Measurements from ENCODE around the gene DGKG.
A peak's percentile ranks its signal among the peaks of the same experiment; 100 is the strongest.

Gene DGKG

GRCh38 chr3:186281176-186281575 is 80.9 kb downstream of the DGKG start:
- DNase-seq (ENCODE audit: insufficient read length, low spot score), result no peak
- FAIRE-seq, result no peak

- DNase-seq (ENCODE audit: insufficient read length, low spot score), result no peak
- FAIRE-seq, result no peak
Observed at GRCh38 chr3:186280737-186281136, 81.3 kb downstream of the DGKG start.

DNA sequence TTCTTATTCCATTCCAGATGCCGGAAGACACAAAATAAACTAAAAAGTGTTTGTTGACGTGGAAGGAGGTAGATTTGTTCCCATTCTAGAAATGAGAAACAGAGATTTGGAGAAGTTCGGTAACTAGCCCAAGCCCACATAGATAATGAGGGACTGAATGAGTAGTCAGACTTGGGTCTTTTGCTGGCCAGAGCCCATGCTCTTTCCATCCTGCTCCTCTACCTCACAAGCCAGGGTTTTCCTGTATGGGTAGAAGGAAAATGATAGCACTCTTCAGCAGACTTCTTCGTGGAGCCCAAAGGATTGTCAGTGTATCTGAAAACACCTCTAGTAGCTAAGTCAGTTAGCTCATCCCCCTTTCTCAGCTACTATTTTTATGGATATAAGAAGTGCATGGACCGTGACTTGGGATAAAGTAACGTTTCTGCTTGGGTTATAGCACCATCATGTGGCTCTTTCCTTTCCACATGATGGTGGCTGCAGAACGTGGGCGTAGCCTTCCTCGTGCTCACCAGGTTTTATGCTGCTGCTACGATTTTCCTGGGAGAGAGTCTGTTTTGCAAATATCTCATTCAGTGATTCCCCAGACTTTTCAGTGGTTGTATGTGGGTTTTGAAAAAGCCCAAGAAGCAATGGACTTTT is 84.6 kb downstream of the DGKG start:
- peak; percentile 33 for DNase-seq (ENCODE audit: insufficient read length, low spot score)
- no peak for FAIRE-seq

DNA sequence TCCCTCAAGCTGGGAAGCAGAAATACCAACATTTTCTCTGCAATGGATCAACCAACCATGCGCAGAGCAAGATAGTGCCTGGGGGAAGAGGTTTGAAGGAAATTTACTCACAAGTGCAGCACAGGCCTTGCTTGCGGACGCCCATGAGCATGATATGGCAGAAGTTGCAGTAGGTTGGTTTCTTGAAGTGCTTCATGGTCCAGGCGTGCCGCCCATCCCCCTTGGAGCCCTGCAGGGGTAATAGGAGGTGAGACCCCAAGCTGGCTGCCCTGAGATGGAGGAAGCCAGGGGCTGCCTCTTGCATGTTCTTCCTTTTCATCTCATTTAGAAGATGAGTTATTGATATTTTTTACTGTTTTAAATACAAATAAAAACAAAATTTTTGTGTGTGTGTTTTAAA is 86.6 kb downstream of the DGKG start:
- FAIRE-seq (no peak), DNase-seq (ENCODE audit: insufficient read length, low spot score) (no peak)

DNA sequence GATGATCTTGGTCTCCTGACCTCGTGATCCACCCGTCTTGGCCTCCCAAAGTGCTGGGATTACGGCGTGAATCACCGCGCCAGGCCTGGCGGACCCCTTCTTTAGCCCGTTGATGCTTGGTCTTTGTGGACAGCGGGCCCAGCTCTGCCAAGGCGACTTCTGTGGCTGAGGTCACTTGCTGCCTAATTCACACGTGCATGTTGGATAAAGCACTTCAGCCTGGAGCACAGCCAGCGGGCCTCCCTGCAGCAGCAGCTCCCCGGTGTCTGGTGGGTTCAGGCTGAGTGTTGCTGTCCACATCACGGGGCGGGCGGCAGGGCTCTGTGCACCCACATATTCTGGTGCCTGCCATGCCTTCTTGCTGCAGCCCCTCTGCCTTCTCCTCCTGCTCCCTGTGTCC is 88.4 kb downstream of the DGKG start:
- DNase-seq (ENCODE audit: insufficient read length, low spot score), result no peak
- FAIRE-seq, result no peak

DNA sequence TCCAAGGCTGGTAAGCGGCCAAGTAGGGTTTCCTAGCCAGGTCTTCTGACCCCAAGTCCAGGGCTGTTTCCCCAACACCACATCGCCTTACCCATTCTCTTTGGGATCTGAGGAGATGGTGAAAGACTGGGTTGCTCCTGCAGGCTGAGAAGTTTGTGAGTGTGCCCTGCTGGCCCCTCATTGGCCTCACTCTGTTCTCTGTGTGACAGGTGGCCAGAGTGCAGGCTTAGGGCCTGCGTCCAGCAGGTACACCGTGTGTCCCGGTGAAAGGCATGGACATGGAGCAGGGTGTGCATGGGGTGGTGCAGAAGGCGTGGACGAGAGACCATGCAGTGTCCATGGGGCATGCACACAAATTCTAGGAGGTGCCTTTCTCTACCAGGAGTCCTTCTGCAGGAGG is 91.3 kb downstream of the DGKG start:
- DNase-seq (ENCODE audit: insufficient read length, low spot score), result no peak
- no peak for FAIRE-seq

DNA sequence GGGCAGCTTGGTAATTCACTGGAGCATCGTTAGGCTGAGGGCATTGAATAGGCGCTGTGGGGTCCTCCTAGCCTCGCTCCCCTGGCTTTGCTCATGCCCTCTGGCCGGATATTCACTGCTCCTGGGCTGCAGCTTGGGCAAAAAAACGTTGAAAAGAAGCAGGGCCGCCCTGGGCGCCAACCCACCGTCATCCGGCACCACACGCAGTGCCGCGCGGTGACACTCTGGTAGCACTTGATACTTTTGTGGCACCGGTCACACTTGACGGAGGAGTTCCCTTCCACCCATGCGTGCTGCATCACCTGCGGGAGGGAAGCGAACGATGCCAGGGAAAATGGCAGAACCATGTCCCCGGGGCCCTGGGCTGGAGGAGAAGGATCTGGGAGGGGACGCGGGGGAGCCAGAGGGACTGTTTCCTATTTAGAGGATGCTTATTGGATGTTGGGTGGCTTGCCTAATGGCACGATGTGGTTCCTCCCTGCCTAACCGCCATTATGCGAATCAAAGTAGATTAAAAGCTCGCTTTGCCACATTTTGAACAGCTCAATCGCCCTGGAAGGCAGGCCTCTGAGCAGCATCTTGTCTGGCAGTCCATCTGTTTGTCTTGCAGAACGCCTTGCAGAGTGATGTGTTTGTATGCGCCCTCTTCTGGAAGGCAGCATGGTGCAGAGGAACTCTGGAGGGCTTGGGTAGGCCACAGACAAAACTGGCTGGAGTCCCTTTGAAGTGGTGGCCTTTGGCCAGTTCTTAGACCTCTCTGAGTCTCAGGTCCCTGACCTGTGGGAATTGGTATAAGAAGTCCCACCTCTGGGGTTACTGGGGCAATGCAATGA is 93.2 kb downstream of the DGKG start:
- FAIRE-seq (no peak), DNase-seq (ENCODE audit: insufficient read length, low spot score) (no peak)

DNA sequence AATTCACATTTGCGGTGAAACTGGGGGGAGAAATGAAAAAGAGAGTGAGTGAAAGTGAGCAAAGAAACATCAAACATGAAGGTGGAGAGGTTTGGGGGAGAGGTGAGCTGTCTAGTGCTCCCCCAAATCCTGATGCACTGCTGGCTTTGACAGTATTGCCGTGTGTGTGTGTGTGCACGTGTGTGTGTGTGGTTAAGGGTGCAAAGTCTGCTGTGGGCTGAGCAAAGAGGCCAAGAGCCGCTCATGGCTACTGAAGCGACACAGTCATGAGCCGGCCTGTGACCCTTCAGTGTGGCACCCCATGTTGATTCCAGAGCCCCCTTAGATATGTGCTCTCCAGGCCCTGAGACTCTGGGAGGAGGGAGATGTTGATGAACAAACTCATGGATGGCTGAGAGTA is 94.3 kb downstream of the DGKG start:
- no peak for DNase-seq (ENCODE audit: insufficient read length, low spot score)
- FAIRE-seq, result no peak

GRCh38 chr3:186264608-186265400 is 97.2 kb downstream of the DGKG start:
- no peak for FAIRE-seq
- DNase-seq (ENCODE audit: insufficient read length, low spot score), result no peak

DNA sequence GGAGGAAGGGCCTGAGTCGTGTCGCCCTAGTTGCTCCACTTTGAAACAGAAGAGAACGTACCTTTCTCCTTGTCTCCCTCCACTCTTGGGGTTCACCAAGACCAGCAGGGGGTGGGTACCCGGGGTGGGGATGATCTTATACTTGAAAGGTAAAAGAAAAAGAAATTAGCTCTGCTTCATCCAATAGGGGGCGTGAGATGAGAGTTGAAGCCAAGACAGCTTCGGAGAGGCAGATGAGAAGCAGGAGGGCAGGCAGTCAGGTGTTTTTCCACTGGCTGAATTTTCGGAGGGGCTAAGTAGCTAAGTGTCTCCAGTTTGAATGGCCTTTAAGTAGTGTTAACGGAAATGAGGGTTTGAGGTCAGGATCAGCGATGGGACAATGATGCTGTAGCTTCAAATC is 100.4 kb downstream of the DGKG start:
- no peak for DNase-seq (ENCODE audit: insufficient read length, low spot score)

DNA sequence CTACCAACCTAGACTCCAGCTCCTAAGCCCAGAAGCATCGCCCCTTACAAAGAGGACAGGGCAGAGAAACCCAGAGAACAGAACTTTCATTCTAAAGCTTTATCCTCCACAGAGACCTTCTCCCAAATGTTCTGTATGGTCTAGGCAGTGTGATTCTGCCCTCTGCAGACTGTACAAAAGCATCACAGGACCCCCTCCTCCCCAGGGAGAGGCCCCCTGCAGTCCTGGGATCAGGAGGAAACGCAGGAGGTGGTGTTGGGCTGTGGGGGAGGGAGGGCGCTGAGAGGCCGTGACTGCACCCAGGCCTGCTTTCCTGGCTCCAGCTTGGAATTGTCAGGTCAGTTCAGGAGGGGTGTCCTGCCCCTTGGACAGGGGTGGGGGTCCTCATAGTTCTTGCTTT is 101.3 kb downstream of the DGKG start:
- DNase-seq (ENCODE audit: insufficient read length, low spot score) (no peak), FAIRE-seq (no peak)

More for the DNA sequence above, 100.4 kb downstream of the DGKG start:
- no peak for FAIRE-seq

- no peak for FAIRE-seq
- peak; percentile 85 for DNase-seq (ENCODE audit: insufficient read length, low spot score)
Observed at GRCh38 chr3:186259612-186260383, 102.2 kb downstream of the DGKG start.

GRCh38 chr3:186258968-186259367 is 103.1 kb downstream of the DGKG start:
- no peak for FAIRE-seq

GRCh38 chr3:186257866-186258265 is 104.2 kb downstream of the DGKG start:
- no peak for DNase-seq (ENCODE audit: insufficient read length, low spot score)
- FAIRE-seq, result no peak

More at GRCh38 chr3:186258968-186259367, 103.1 kb downstream of the DGKG start:
- DNase-seq (ENCODE audit: insufficient read length, low spot score), result no peak

DNA sequence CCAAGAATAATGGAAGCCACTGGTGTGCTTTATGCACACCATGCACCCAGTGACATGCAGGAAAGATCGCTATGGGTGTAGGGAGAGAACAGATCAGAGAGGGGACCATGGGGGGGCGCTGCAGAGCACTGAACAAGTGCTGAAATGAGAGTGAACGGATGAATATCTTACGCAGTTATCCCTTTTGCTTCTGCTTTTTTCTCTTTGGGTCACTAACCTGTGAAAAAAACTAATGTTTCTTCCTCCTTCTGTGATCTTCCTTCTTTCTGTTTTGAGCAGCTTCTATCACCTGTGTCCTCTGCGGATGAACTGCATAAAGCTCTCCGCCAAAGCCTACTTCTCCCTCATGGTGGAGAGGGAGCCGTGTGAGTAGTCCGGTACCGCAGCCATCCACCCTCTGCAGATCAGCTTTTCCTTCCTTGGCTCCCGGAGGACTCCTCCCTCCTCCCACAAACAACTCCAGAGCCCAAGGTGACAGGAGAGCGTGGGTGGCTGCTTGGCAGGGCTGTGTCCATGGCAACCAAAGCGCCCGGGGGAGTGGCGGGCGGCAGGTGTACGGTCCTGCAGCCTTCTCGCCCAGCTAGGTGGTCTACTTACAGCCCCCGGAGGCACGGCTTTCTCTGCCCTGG is 106.2 kb downstream of the DGKG start:
- FAIRE-seq (no peak), DNase-seq (ENCODE audit: insufficient read length, low spot score) (no peak)

- DNase-seq (ENCODE audit: insufficient read length, low spot score) (no peak), FAIRE-seq (no peak)
Observed at GRCh38 chr3:186254676-186255650, 107.1 kb downstream of the DGKG start.

DNA sequence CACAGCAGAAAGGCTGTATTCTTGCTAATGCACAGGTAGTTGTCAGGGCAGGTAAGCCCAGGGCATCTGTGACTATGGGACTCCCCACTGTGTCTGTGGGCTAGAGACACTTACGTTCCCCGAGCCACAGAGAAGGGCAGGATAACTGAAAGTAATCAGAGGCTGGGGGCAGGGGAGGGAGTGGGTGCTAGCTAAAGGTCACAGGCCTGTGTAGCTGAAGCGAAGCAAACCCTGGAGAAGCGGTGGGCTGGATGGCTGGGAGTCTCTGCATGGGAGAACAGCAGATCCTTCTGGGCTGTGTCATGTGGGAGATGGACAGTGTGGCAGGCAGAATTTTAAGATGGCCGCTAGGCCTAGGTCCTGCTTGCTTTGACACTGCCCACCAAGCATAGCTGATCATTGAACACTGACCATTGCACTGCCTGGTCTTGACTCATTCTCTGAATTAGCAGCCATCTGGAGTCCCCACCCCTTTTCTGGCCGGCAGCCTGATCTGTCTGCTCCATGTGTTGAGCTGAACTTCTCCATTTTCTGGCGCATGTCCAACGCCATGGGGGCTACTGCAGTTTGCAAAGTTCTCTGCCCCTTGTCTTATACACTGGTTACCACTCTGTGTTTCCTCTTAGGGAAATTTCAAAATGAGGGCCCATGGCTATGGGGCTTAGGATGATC is 110.0 kb downstream of the DGKG start:
- FAIRE-seq, result no peak
- no peak for DNase-seq (ENCODE audit: insufficient read length, low spot score)

- DNase-seq (ENCODE audit: insufficient read length, low spot score), result no peak
- no peak for FAIRE-seq
Observed at GRCh38 chr3:186248850-186249249, 113.2 kb downstream of the DGKG start.
